ENCODE results near the gene LRCOL1.

LRCOL1 gene

GRCh38 chr12:132619071-132619385 lies 8.6 kb upstream of the LRCOL1 start:
- DNase-seq (ENCODE audit: low spot score) = no peak

- DNase-seq (ENCODE audit: low spot score) = no peak
Observed at GRCh38 chr12:132618683-132619043, 8.3 kb upstream of the LRCOL1 start, which contains the start of gene P2RX2. P2RX2 (plus strand) TSS chr12:132618776; CDS start chr12:132618817, 41 bp downstream.

GRCh38 chr12:132617822-132618682 lies 7.7 kb upstream of the LRCOL1 start:
- no peak for DNase-seq (ENCODE audit: low spot score)

- no peak for DNase-seq (ENCODE audit: low spot score)
Observed at GRCh38 chr12:132617135-132617701, 6.8 kb upstream of the LRCOL1 start.

GRCh38 chr12:132615579-132616038 lies 5.2 kb upstream of the LRCOL1 start:
- DNase-seq (ENCODE audit: low spot score) = no peak

GRCh38 chr12:132614861-132615578 lies 4.6 kb upstream of the LRCOL1 start:
- peak; percentile 77 for DNase-seq (ENCODE audit: low spot score)

- no peak for DNase-seq (ENCODE audit: low spot score)
Observed at GRCh38 chr12:132614029-132614428, 3.6 kb upstream of the LRCOL1 start.

- DNase-seq (ENCODE audit: low spot score) = no peak
Observed at GRCh38 chr12:132611620-132612019, 1.2 kb upstream of the LRCOL1 start.

GRCh38 chr12:132610866-132611602 lies 652 bp upstream of the LRCOL1 start:
- no peak for DNase-seq (ENCODE audit: low spot score)

- DNase-seq (ENCODE audit: low spot score) = no peak
Observed at GRCh38 chr12:132608231-132609171, 1.9 kb downstream of the LRCOL1 start.

GRCh38 chr12:132606927-132607326 lies 3.5 kb downstream of the LRCOL1 start:
- no peak for DNase-seq (ENCODE audit: low spot score)

- no peak for DNase-seq (ENCODE audit: low spot score)
Observed at GRCh38 chr12:132606466-132606865, 3.9 kb downstream of the LRCOL1 start.

GRCh38 chr12:132605892-132606291 lies 4.5 kb downstream of the LRCOL1 start:
- no peak for DNase-seq (ENCODE audit: low spot score)

GRCh38 chr12:132604668-132605441 lies 5.5 kb downstream of the LRCOL1 start:
- DNase-seq (ENCODE audit: low spot score) = no peak

GRCh38 chr12:132604151-132604618 lies 6.2 kb downstream of the LRCOL1 start:
- no peak for DNase-seq (ENCODE audit: low spot score)

- DNase-seq (ENCODE audit: low spot score) = no peak
Observed at GRCh38 chr12:132603240-132604150, 6.9 kb downstream of the LRCOL1 start.

- DNase-seq (ENCODE audit: low spot score) = no peak
Observed at GRCh38 chr12:132602572-132603239, 7.7 kb downstream of the LRCOL1 start.

GRCh38 chr12:132601171-132601883 lies 9.1 kb downstream of the LRCOL1 start:
- DNase-seq (ENCODE audit: low spot score) = no peak
